Measurements from ENCODE around the gene KCNH3.
"Not testable (repeated sequence)": the region's sequence is repeated elsewhere in the genome, so short reads cannot be mapped to it uniquely, and the experiment has no call there.

Gene KCNH3

DNA sequence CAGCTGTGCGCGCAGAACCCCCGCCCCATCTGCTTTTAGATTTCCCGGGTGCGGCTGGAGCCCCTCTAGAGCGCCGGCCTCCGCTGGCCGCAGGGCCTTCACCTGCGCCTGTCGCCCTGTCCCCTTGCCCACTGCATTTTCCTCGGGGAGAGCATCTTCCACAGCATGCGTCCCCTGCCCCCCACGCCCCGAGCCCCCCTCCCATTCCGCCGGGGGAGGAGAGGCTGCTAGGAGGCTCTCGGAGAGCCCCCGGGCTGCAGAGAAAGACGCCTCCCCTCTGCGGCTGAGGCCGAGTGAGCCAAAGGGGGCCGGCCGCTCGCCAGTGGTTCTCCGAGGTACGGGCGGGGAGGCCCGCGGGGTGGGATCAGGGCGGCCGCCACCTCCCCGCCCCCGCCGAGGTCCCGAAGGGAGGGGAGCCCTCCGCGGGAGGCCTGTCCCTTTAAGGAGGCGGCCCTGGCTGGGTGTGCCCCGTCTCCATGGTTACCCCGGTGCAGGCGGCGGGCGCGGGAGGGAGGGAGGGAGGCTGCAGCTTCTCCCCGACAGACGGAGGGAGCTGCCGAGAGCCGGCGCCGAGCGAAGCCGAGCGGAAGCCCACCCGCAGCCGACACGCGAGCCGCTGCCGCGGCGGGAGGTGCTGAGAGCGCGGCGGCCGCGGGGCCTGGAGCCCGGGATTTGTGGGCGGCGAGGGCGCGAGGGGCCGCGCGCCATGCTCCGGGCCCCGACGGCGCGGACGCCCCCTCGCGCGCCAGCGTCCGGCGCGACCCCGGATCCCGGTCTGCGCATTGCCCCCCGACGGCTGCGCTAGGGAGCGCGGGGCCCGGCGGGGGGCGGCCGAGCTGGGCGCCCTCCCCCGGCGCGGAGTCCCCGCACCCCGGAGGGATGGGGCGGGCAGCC lies at the start of gene KCNH3:
Gene KCNH3, plus strand, starts transcription at position 521 of the 894 bp plus-strand sequence. CDS start 387 bp downstream, outside the sequence.
- no peak for DNase-seq

GRCh38 chr12:49489154-49489553 lies 49.7 kb upstream of the KCNH3 start:
- DNase-seq: no peak

- DNase-seq: no peak
Observed at GRCh38 chr12:49489720-49490119, 49.1 kb upstream of the KCNH3 start.

GRCh38 chr12:49491823-49492222 lies 47.0 kb upstream of the KCNH3 start:
- DNase-seq: no peak

DNA sequence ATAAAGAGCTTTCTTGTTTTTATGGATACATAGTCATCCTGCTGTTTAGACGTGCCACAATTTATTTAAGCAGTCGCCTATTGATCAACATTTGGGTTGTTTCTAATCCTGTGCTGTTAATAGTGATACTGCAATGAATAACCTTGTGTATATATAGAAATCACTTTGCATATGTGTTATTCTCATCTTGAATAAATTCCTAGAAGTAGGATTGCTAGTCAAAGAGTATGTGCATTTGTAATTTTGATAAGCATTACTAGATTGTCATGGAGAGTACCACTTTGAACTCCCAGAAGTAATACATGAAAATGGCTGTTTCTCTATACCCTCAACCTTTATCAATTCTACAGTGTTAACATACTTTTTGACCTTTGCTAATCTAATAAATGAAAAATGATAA lies 44.9 kb upstream of the KCNH3 start:
- DNase-seq: no peak

DNA sequence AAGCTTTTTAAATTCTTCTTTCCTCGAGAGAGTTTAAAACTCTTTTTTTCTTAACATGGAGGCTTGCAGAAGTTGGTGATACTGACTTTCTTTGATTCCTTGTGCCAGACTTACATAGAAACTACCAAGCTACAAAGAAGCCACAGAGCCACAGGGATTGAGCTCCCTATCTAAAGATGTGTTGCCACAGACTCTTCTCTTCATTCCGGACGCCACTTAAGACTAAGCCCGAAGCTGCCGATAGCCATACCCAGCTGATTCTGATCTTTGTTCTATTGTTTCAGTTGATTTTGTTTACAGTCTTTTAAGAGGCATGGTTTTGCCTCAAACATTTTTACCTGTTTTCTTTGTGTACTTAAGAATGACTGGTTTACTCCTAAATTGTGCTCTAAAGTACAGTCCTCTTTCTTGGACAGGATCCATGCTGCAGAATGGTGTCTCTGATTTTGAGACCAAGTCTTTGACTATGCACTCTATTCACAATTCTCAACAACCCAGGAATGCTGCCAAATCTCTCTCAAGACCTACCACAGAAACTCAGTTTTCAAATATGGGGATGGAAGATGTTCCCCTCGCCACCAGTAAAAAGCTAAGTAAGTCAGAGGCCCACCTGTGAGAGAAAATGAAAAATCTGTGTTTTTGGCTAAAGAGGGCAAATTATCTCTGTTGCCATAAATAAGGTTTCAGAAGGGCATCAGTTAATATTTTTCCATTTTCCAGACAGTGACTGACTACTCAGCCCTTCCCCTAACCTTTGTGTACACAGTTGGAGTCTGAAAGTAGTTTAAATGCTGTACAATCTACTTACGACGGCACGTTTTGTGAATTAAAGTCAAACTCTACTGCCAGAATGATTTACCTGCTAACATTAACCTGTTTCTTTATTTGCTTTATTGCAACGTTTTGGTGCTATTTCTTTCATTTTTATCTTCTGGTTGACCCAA lies 42.1 kb upstream of the KCNH3 start:
- no peak for DNase-seq

DNA sequence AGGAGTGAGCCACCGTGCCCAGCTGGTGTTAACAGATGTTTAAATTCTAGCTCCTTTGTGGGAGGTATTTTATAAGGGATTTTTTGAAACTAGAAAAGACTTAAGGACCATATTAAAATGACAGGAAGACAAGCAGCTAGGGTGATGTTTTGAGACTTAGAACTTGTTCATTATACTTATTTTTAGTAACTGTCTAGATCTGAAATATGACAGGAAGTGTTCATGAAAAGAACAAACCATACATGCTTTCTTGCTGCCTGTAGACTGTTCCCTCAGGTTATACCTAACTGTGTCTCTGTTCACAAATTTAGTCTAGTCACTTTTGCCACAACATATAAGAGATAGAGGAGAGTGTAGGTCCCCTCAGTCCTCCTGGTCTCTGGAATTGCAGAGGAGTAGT lies 36.9 kb upstream of the KCNH3 start:
- no peak for DNase-seq

GRCh38 chr12:49502590-49502989 lies 36.2 kb upstream of the KCNH3 start:
- DNase-seq: no peak

- no peak for DNase-seq
Observed at GRCh38 chr12:49503674-49504180, 35.1 kb upstream of the KCNH3 start.

GRCh38 chr12:49505672-49506071 lies 33.2 kb upstream of the KCNH3 start:
- DNase-seq: no peak

GRCh38 chr12:49507139-49507538 lies 31.7 kb upstream of the KCNH3 start:
- no peak for DNase-seq

DNA sequence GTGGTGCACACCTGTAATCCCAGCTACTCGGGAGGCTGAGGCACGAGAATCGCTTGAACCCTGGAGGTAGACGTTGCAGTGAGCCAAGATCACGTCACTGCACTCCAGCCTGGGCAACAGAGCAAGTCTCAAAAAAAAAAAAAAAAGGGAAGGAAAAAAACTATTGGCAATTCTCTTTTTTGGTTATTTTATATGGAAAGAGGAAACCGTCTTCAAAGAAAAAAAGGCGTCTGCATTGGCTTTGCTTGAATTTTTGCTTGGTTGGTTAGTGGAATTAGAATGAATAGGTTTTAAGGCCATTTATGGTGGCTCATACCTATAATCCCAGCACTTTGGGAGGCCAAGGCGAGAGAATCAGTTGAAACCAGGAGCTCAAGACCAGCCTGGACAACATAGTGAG lies 29.1 kb upstream of the KCNH3 start:
- not testable (repeated sequence) for DNase-seq

GRCh38 chr12:49511410-49511809 lies 27.4 kb upstream of the KCNH3 start:
- DNase-seq: no peak

GRCh38 chr12:49512546-49512945 lies 26.3 kb upstream of the KCNH3 start:
- DNase-seq: no peak

- no peak for DNase-seq
Observed at GRCh38 chr12:49515266-49515665, 23.6 kb upstream of the KCNH3 start.

DNA sequence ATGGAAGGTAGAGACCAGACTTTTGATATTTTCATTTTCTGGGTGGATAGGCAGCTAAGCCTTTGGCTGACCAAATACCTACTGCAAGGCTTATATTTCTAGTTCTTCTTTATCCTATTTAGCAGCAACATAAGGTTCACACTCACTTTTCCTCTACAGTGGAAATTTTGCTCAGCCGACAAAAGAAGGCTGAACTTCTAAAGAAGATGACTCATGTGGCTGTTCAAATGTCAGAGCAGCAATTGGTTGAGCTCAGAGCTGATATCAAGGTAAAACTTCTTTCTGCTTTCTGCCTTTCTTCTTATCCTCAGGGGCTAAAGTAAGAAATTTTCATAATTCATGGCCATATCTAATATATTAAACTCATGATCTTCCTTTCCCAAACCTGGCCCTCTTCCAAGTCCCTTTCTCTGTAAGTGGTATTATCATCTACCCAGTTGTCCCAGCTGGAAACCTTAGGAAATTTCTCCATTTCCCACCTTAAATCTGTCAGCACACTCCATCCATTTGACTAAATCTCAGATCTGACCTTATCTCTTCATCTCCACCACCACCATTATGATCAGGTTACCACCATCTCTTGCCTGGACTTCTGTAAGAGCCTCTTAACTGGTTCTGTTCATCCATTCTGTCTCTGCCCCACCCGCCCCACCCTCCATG lies 19.8 kb upstream of the KCNH3 start:
- DNase-seq: no peak

- no peak for DNase-seq
Observed at GRCh38 chr12:49519574-49519936, 19.3 kb upstream of the KCNH3 start.

DNA sequence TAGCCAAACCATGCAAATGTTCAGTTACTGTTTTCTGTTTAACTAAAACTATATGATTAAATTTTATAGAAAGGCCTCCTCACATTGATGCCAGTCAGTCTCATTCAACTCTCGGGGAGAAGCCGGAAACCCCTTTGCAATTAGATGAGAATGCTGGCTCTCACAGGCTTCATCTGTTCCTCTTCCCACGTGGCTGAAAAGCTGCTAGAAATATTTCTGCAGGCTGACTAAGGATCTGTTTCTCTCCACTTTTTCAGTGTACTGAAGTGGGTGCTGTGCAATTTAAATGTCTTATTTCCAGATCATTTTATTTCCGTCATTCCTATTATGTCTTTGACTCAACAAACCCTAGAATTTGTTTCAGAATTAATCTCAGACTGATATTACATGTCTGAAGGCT lies 17.4 kb upstream of the KCNH3 start:
- DNase-seq: no peak

- DNase-seq: no peak
Observed at GRCh38 chr12:49524660-49525324, 14.0 kb upstream of the KCNH3 start.

- no peak for DNase-seq
Observed at GRCh38 chr12:49525942-49526341, 12.9 kb upstream of the KCNH3 start.

DNA sequence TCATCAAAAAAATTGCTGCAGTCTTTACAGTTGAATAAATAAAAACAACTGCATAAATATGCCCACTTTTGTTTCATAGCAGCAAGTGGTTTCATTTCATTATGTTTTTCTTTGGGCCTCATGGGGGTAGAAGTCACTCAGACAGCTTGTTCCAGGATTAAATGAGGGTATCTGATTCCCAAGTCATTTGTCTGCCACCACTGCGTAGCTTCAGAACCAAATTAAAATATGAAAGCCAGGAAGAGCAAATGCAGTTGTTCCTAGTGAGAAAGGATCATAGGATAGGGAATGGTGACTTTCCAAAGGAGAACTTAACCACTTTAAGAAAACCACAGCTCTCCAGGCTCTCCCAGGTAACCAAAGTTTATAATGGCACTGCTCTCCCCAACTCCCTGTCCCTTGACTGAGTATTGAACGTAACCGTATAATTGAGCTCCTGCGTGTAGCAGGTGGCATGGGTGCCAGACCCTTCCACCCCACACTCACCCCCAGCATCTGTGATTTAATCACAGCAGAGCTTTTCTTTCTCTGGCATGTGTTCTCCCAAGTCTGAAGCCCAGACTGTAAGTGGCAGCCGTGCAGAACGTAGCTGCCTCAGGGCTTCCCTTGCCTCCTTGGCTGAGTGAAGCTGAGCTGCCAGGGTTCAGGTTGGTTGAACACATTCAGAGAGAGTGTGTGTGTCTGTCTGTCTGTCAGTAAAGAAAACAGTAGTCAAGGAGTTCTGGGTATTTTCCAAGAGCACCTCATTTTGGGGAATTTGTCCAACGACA lies 11.3 kb upstream of the KCNH3 start:
- no peak for DNase-seq

DNA sequence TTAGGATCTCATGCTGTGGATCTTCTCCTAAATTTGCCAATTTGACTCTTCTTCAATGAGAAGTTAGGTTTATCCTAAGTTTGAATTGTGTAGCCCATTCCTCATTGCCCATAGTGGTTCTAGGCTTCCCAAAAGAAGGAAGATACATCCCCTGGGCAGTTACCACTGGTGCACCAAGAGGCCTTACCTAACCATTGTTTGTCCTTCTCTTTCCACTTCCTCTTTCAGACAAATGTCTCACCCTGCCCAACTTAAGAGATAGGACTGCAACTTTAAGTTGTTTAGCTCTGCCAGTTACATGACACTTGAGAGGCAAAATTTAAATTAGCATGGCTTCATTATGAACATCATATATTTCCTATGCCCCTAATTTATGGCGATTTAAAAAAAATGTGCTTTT lies 9.4 kb upstream of the KCNH3 start:
- DNase-seq: no peak

All from GOT3 (cell line).